ENCODE results near the gene C7orf25. TPM values are rescaled to one million over a fixed set of nuclear protein-coding genes. Genes with fewer than 3 reads are reported as not detected.

The C7orf25 gene
- total RNA-seq, 1 experiment from 2014 or later = 5.5 TPM

GRCh38 chr7:42913591-42913990 is 1.7 kb upstream of the C7orf25 start (continued):
- TF ChIP-seq ZNF219 (CRISPR knock-in tag; IDR thresholded peaks at IDR 0.05; ENCODE audit: borderline replicate concordance) (no peak), JAZF1 (CRISPR knock-in tag; IDR thresholded peaks at IDR 0.05) (no peak), ZSCAN18 (CRISPR knock-in tag; IDR thresholded peaks at IDR 0.05) (no peak), FOXK1 (CRISPR knock-in tag; IDR thresholded peaks at IDR 0.05) (no peak), NFATC4 (CRISPR knock-in tag; IDR thresholded peaks at IDR 0.05) (no peak)

- ChIA-PET POLR2A (interaction anchor here (0.6 kb wide), 1 partner anchor 23 kb away, joined by 5 read pairs; no protein-coding TSS in a partner anchor), CTCF (interaction anchor here (1.0 to 1.4 kb wide), 2 partner anchors 31 to 544 kb away, joined by 3 to 6 read pairs; no protein-coding TSS in a partner anchor)
- Mint-ChIP-seq H3K27me3 (ENCODE audit: low read depth) (no peaks in the 10 kb centered on the region), H3K4me1 (peaks cover 36% of the 10 kb centered on the region), H3K36me3 (peaks cover 23% of the 10 kb centered on the region), H3K4me3 (peak overlapping the region; percentile 96), H3K9me3 (no peaks in the 10 kb centered on the region), H3K27ac (no peak overlapping the region)
- TF ChIP-seq IRF2 (CRISPR knock-in tag; IDR thresholded peaks at IDR 0.05; ENCODE audit: borderline replicate concordance, low read depth) = no peak
- no peak for TF ChIP-seq ZNF671 (CRISPR knock-in tag; IDR thresholded peaks at IDR 0.05)
- TF ChIP-seq ZNF263 (CRISPR knock-in tag; IDR thresholded peaks at IDR 0.05; ENCODE audit: low read depth) = no peak
- TF ChIP-seq ZNF232 (CRISPR knock-in tag; IDR thresholded peaks at IDR 0.05) = no peak
- no peak for TF ChIP-seq MAX (CRISPR knock-in tag; IDR thresholded peaks at IDR 0.05)
- no peak for TF ChIP-seq ZNF121 (CRISPR knock-in tag; IDR thresholded peaks at IDR 0.05)
- TF ChIP-seq ZBTB21 (CRISPR knock-in tag; IDR thresholded peaks at IDR 0.05; ENCODE audit: borderline replicate concordance) = no peak
- TF ChIP-seq ZBTB43 (CRISPR knock-in tag; IDR thresholded peaks at IDR 0.05) = no peak
- TF ChIP-seq EMX1 (CRISPR knock-in tag; IDR thresholded peaks at IDR 0.05) = no peak
- TF ChIP-seq NR1H2 (CRISPR knock-in tag; IDR thresholded peaks at IDR 0.05) = no peak
- no peak for TF ChIP-seq MYBL2 (CRISPR knock-in tag; IDR thresholded peaks at IDR 0.05)
- no peak for TF ChIP-seq NFE2L1 (CRISPR knock-in tag; IDR thresholded peaks at IDR 0.05)
- no peak for TF ChIP-seq FOXP1 (CRISPR knock-in tag; IDR thresholded peaks at IDR 0.05; ENCODE audit: borderline replicate concordance)
- TF ChIP-seq PREB (CRISPR knock-in tag; IDR thresholded peaks at IDR 0.05; ENCODE audit: borderline replicate concordance) = no peak
- no peak for TF ChIP-seq JAZF1 (CRISPR knock-in tag; IDR thresholded peaks at IDR 0.05)
- no peak for TF ChIP-seq ZNF281 (CRISPR knock-in tag; IDR thresholded peaks at IDR 0.05)
- TF ChIP-seq SMAD3 (CRISPR knock-in tag; IDR thresholded peaks at IDR 0.05; ENCODE audit: borderline replicate concordance) = no peak
- no peak for TF ChIP-seq ATF3 (CRISPR knock-in tag; conservative IDR thresholded peaks at IDR 0.05)
- TF ChIP-seq RORB (CRISPR knock-in tag; IDR thresholded peaks at IDR 0.05) = no peak
- DNase-seq (ENCODE audit: low spot score) (no peak), ATAC-seq (no peak)
These were observed 1.6 kb downstream of the C7orf25 start for GRCh38 chr7:42910306-42910705.
